ENCODE results near the gene LKAAEAR1.
"Not testable (repeated sequence)": the region's sequence is repeated elsewhere in the genome, so short reads cannot be mapped to it uniquely, and the experiment has no call there.

Gene LKAAEAR1

GRCh38 chr20:64099880-64100565 is 15.8 kb upstream of the LKAAEAR1 start:
- no peak for DNase-seq

GRCh38 chr20:64099086-64099786 is 15.0 kb upstream of the LKAAEAR1 start:
- DNase-seq = peak in 15 of 56 donors; percentile 17 to 66 (median 39)

GRCh38 chr20:64098471-64099013 is 14.3 kb upstream of the LKAAEAR1 start:
- no peak for DNase-seq

GRCh38 chr20:64096535-64096934 is 12.3 kb upstream of the LKAAEAR1 start:
- no peak for DNase-seq

GRCh38 chr20:64095927-64096326 is 11.7 kb upstream of the LKAAEAR1 start:
- DNase-seq = no peak

GRCh38 chr20:64095455-64095854 is 11.3 kb upstream of the LKAAEAR1 start:
- DNase-seq = no peak

- DNase-seq = no peak
Observed at GRCh38 chr20:64093013-64093503, 8.9 kb upstream of the LKAAEAR1 start.

GRCh38 chr20:64092258-64093012 is 8.2 kb upstream of the LKAAEAR1 start:
- DNase-seq = peak in 5 of 56 donors; percentile 51 to 70 (median 56)

- DNase-seq = peak in 13 of 56 donors; percentile 16 to 63 (median 36)
Observed at GRCh38 chr20:64091770-64092169, 7.6 kb upstream of the LKAAEAR1 start.

GRCh38 chr20:64091340-64091739 is 7.1 kb upstream of the LKAAEAR1 start:
- no peak for DNase-seq

- DNase-seq = peak in 24 of 56 donors; percentile 23 to 79 (median 47)
Observed at GRCh38 chr20:64090165-64090564, 6.0 kb upstream of the LKAAEAR1 start.

- DNase-seq = not testable (repeated sequence)
Observed at GRCh38 chr20:64088586-64088985, 4.4 kb upstream of the LKAAEAR1 start.

GRCh38 chr20:64087226-64087825 is 3.1 kb upstream of the LKAAEAR1 start:
- not testable (repeated sequence) for DNase-seq

- DNase-seq = no peak
Observed at GRCh38 chr20:64086801-64087200, 2.6 kb upstream of the LKAAEAR1 start.

GRCh38 chr20:64084685-64085152 is 521 bp upstream of the LKAAEAR1 start:
- no peak for DNase-seq

GRCh38 chr20:64083378-64083803 is 807 bp downstream of the LKAAEAR1 start:
- DNase-seq = peak in 38 of 56 donors; percentile 11 to 82 (median 54)

GRCh38 chr20:64082820-64083377 is 1.3 kb downstream of the LKAAEAR1 start:
- no peak for DNase-seq

- no peak for DNase-seq
Observed at GRCh38 chr20:64082126-64082731, 2.0 kb downstream of the LKAAEAR1 start.

- no peak for DNase-seq
Observed at GRCh38 chr20:64081624-64081964, 2.6 kb downstream of the LKAAEAR1 start.

All from amygdala (tissue), 56 donors.